Spleen (tissue), 7 donors: ENCODE measurements around the gene DIS3L.

ENCODE experiments used
- POLR2A ChIP-seq, 3 donors: fragments of 450-650 bp; IDR thresholded peaks; one replicate each; pipeline ENCODE4 v1.5.1; 2017; ENCODE audit warnings: antibody characterized with exemption in 3 of 3, mild to moderate bottlenecking in 1 of 3
- TF ChIP-seq, protein P1 (sequence below), 11 experiments: fragments of 200-600 bp in 7 of 11; fragments of 450-650 bp in 4 of 11; sonication (generic) in 4 of 11; IDR thresholded peaks in 8 of 11; conservative IDR thresholded peaks in 3 of 11; 1 replicate in 7 of 11; 2 replicates in 4 of 11; pipeline versions ENCODE4 v1.4.0 to v1.8.0; 2016 to 2021; ENCODE audit warnings: antibody characterized with exemption in 11 of 11, inconsistent platforms in 4 of 11, mild to moderate bottlenecking in 1 of 11
- donor health status: DM: no; HTN: no; CAD: no; lungs with moderate emphysema.
- donor health status: DM: no; HTN: no; CAD: no.
- donor health status: DM: no; HTN: no; CAD: no.

DNA sequence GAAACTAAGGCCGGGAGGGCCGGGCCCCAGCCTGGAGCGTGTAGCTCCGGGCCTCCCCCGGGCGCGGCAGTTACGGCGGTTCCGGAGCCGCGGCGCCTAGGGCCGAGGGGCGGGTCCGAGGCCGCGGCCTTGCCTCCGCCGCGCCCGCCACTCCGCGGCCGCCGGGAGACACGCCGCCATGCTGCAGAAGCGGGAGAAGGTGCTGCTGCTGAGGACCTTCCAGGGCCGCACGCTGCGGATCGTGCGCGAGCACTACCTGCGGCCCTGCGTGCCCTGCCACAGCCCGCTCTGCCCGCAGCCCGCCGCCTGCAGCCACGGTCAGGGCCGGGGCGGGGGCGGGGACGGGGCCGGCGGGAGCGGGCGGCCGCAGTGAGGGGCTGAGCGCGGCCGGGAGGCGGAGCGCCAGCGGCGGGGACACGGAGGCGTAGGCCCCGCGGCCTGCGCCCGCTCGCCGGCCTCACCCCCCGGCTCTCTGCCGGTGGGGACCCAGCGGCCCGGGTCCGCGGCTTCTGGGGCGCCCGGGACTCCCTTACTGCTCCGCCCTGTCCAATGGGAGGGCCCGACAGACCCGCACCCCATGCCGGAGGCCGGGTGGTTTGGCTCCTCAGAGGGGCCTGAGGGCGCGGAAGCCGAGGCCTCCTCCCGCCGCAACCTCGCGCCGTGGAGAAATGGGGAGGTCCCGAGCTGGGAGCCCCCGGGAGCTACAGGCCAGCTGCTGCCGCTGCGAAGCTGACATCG is at the start of gene DIS3L:
- TF ChIP-seq, protein P1, sequence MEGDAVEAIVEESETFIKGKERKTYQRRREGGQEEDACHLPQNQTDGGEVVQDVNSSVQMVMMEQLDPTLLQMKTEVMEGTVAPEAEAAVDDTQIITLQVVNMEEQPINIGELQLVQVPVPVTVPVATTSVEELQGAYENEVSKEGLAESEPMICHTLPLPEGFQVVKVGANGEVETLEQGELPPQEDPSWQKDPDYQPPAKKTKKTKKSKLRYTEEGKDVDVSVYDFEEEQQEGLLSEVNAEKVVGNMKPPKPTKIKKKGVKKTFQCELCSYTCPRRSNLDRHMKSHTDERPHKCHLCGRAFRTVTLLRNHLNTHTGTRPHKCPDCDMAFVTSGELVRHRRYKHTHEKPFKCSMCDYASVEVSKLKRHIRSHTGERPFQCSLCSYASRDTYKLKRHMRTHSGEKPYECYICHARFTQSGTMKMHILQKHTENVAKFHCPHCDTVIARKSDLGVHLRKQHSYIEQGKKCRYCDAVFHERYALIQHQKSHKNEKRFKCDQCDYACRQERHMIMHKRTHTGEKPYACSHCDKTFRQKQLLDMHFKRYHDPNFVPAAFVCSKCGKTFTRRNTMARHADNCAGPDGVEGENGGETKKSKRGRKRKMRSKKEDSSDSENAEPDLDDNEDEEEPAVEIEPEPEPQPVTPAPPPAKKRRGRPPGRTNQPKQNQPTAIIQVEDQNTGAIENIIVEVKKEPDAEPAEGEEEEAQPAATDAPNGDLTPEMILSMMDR (IDR thresholded peaks at IDR 0.05 in 8 of 11, conservative IDR thresholded peaks at IDR 0.05 in 3 of 11), result peak in 1 of 11 experiments; percentile 5
- TF ChIP-seq POLR2A (IDR thresholded peaks at IDR 0.05), result peak in 1 of 3 donors; percentile 42
